Neural cell (in vitro differentiated cells): ENCODE results near the gene CASZ1. TPM values are rescaled to one million over a fixed set of nuclear protein-coding genes. Genes with fewer than 3 reads are reported as not detected.

Experiments
- H2AFZ ChIP-seq: fragments of 200-600, 300-800 bp; sonication (generic), shearing (Covaris generic); 2 replicates; pipeline ENCODE4 v1.6.0; 2014; ENCODE audit warnings: low read depth, mild to moderate bottlenecking, antibody characterized with exemption, low read length, moderate library complexity
- H3F3A ChIP-seq: fragments of 200-600 bp; shearing (Covaris generic); 2 replicates; pipeline ENCODE4 v1.6.1; 2016; ENCODE audit warnings: mild to moderate bottlenecking, moderate library complexity, mixed read lengths, antibody characterized with exemption, low read length; ENCODE audit not compliant: insufficient read depth, poor library complexity, severe bottlenecking
- H3K27ac ChIP-seq: fragments of 200-600, 300-800 bp; sonication (generic), shearing (Covaris generic); 2 replicates; pipeline ENCODE4 v1.5.1; 2014; ENCODE audit warnings: mild to moderate bottlenecking, low read length, moderate library complexity
- H3K27me3 ChIP-seq: fragments of 300-800, 200-600 bp; sonication (generic), shearing (Covaris generic); 2 replicates; pipeline ENCODE4 v1.6.0; 2014; ENCODE audit warnings: mild to moderate bottlenecking, low read depth, low read length, moderate library complexity; ENCODE audit not compliant: insufficient read depth
- H3K36me3 ChIP-seq: fragments of 300-800, 200-600 bp; sonication (generic), shearing (Covaris generic); 2 replicates; pipeline ENCODE4 v1.5.1; 2014; ENCODE audit warnings: mild to moderate bottlenecking, antibody characterized with exemption, low read length, moderate library complexity; ENCODE audit not compliant: insufficient read depth
- H3K4me2 ChIP-seq: fragments of 300-800, 200-600 bp; sonication (generic), shearing (Covaris generic); 2 replicates; pipeline ENCODE4 v1.6.0; 2014; ENCODE audit warnings: mild to moderate bottlenecking, low read length
- H3K4me3 ChIP-seq: fragments of 300-800, 200-600 bp; sonication (generic), shearing (Covaris generic); 2 replicates; pipeline ENCODE4 v1.5.1; 2014; ENCODE audit warnings: mild to moderate bottlenecking, low read length, moderate library complexity
- H3K79me2 ChIP-seq: fragments of 200-600 bp; shearing (Covaris generic); replicated peaks from 2 replicates; pipeline ENCODE4 v1.6.0; 2014; ENCODE audit warnings: mild to moderate bottlenecking, low read length, moderate library complexity; ENCODE audit not compliant: insufficient read depth
- H3K9ac ChIP-seq: fragments of 300-800, 200-600 bp; sonication (generic), shearing (Covaris generic); 2 replicates; pipeline ENCODE4 v1.6.1; 2016; ENCODE audit warnings: mild to moderate bottlenecking, low read length, mixed read lengths
- H3K9me2 ChIP-seq: fragments of 200-600 bp; shearing (Covaris generic); 2 replicates; pipeline ENCODE4 v1.6.1; 2016; ENCODE audit warnings: mild to moderate bottlenecking, low read length, mixed read lengths; ENCODE audit not compliant: insufficient read depth
- H3K9me3 ChIP-seq: fragments of 200-600, 300-800 bp; sonication (generic), shearing (Covaris generic); 2 replicates; pipeline ENCODE4 v1.6.1; 2016; ENCODE audit warnings: mild to moderate bottlenecking, mixed run types, low read length, moderate library complexity, mixed read lengths
- H4K20me1 ChIP-seq: fragments of 200-600 bp; shearing (Covaris generic); 2 replicates; pipeline ENCODE4 v1.6.1; 2016; ENCODE audit warnings: mild to moderate bottlenecking, mixed run types; ENCODE audit not compliant: insufficient read depth
- EP300 ChIP-seq: fragments of 450-650 bp; conservative IDR thresholded peaks from 2 replicates; pipeline ENCODE4 v1.6.1; 2014; ENCODE audit warnings: antibody characterized with exemption, mild to moderate bottlenecking, moderate library complexity; ENCODE audit not compliant: poor library complexity, severe bottlenecking
- EZH2 ChIP-seq: fragments of 200-600, 300-800 bp; shearing (Covaris generic), sonication (generic); IDR thresholded peaks from 2 replicates; pipeline ENCODE4 v1.6.1; 2014; ENCODE audit warnings: antibody characterized with exemption, low read length, borderline replicate concordance, mild to moderate bottlenecking; ENCODE audit not compliant: insufficient read depth, poor library complexity, severe bottlenecking
- MXI1 ChIP-seq: fragments of 450-650 bp; conservative IDR thresholded peaks from 2 replicates; pipeline ENCODE4 v1.6.1; 2014; ENCODE audit warnings: antibody characterized with exemption, mild to moderate bottlenecking; ENCODE audit not compliant: poor library complexity, severe bottlenecking
- POLR2AphosphoS5 ChIP-seq: IDR thresholded peaks from 2 replicates; pipeline ENCODE4 v1.6.1; 2012
- RAD21 ChIP-seq: fragments of 450-650 bp; conservative IDR thresholded peaks from 2 replicates; pipeline ENCODE4 v1.6.1; 2014; ENCODE audit warnings: antibody characterized with exemption, mild to moderate bottlenecking, moderate library complexity
- SMC3 ChIP-seq: fragments of 450-650 bp; conservative IDR thresholded peaks from 2 replicates; pipeline ENCODE4 v1.6.1; 2014; ENCODE audit warnings: antibody characterized with exemption, mild to moderate bottlenecking, moderate library complexity; ENCODE audit not compliant: poor library complexity
- TAF1 ChIP-seq: IDR thresholded peaks from 2 replicates; pipeline ENCODE4 v1.6.1; 2012; ENCODE audit warnings: low read depth
- polyA plus RNA-seq: library from polyadenylated mRNA; depleted of rRNA; stranded (reverse); fragments of >200 nt; gene quantifications from 2 replicates; pipeline ENCODE4 v1.2.3, GENCODE V29; 2014
- TF ChIP-seq, protein P1 (sequence below): IDR thresholded peaks from 2 replicates; pipeline ENCODE4 v1.6.1; 2012; ENCODE audit warnings: borderline replicate concordance
- TF ChIP-seq, protein P2 (sequence below): fragments of 450-650 bp; IDR thresholded peaks from 2 replicates; pipeline ENCODE4 v1.5.1; 2014; ENCODE audit warnings: antibody characterized with exemption, mild to moderate bottlenecking, moderate library complexity; ENCODE audit not compliant: poor library complexity, severe bottlenecking

The CASZ1 gene
- polyA plus RNA-seq, 1 donor from 2014 or later: 0.27 TPM

DNA sequence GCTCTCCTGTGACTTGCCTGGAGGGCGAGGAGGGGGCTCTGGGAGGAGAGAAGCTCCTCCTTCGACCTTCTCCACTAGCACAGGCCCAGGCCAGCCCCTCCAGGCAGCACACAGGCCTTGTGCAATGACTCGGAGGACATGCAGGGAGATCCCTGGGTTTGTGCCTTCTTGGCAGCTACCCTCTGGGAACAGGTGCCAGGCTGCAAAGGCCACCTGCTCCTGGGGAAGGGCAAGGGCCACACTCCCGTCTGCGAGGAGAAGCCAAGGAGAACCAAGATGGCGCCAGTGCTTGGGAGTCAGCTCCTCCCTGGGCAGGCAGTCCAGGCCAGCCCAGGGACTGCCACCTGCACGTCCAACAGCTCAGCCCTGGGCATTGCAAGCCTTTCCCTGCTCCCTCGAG lies 15.3 kb downstream of the CASZ1 start:
- H3F3A ChIP-seq: no peaks in the 10 kb centered on the region
- TF ChIP-seq SMC3 (no peak), EZH2 (no peak), TAF1 (no peak), RAD21 (no peak), POLR2AphosphoS5 (no peak), EP300 (no peak), MXI1 (no peak)
- TF ChIP-seq, protein P1, sequence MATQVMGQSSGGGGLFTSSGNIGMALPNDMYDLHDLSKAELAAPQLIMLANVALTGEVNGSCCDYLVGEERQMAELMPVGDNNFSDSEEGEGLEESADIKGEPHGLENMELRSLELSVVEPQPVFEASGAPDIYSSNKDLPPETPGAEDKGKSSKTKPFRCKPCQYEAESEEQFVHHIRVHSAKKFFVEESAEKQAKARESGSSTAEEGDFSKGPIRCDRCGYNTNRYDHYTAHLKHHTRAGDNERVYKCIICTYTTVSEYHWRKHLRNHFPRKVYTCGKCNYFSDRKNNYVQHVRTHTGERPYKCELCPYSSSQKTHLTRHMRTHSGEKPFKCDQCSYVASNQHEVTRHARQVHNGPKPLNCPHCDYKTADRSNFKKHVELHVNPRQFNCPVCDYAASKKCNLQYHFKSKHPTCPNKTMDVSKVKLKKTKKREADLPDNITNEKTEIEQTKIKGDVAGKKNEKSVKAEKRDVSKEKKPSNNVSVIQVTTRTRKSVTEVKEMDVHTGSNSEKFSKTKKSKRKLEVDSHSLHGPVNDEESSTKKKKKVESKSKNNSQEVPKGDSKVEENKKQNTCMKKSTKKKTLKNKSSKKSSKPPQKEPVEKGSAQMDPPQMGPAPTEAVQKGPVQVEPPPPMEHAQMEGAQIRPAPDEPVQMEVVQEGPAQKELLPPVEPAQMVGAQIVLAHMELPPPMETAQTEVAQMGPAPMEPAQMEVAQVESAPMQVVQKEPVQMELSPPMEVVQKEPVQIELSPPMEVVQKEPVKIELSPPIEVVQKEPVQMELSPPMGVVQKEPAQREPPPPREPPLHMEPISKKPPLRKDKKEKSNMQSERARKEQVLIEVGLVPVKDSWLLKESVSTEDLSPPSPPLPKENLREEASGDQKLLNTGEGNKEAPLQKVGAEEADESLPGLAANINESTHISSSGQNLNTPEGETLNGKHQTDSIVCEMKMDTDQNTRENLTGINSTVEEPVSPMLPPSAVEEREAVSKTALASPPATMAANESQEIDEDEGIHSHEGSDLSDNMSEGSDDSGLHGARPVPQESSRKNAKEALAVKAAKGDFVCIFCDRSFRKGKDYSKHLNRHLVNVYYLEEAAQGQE: no peak
- TF ChIP-seq, protein P2, sequence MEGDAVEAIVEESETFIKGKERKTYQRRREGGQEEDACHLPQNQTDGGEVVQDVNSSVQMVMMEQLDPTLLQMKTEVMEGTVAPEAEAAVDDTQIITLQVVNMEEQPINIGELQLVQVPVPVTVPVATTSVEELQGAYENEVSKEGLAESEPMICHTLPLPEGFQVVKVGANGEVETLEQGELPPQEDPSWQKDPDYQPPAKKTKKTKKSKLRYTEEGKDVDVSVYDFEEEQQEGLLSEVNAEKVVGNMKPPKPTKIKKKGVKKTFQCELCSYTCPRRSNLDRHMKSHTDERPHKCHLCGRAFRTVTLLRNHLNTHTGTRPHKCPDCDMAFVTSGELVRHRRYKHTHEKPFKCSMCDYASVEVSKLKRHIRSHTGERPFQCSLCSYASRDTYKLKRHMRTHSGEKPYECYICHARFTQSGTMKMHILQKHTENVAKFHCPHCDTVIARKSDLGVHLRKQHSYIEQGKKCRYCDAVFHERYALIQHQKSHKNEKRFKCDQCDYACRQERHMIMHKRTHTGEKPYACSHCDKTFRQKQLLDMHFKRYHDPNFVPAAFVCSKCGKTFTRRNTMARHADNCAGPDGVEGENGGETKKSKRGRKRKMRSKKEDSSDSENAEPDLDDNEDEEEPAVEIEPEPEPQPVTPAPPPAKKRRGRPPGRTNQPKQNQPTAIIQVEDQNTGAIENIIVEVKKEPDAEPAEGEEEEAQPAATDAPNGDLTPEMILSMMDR: no peak

DNA sequence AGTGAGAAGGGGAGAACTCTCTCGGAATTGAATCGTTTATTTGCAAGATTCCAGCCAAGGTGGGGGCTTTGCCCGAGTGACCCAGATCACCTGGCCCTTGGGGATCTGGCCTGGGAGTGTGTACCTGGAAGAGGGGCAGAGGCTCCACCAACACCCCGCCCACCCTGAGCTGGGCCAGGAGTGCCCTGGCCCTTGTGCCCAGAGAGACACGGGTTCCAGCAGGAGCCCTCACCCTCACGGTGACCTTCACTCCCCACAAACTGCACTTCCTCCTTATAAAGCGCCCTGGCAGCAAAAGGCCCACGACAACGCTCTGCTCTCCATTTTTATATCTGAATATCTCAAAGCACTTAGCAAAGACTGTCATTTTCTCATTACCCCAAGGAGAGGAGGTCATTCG lies 16.6 kb downstream of the CASZ1 start:
- H3K9me3 ChIP-seq: no peaks in the 10 kb centered on the region
- H4K20me1 ChIP-seq: no peaks in the 10 kb centered on the region
- no peak overlapping the region for H3K27ac ChIP-seq
- no peak overlapping the region for H3K4me3 ChIP-seq
- no peaks in the 10 kb centered on the region for H3K27me3 ChIP-seq
- H3K79me2 ChIP-seq: no peaks in the 10 kb centered on the region
- no peaks in the 10 kb centered on the region for H3K36me3 ChIP-seq
- no peaks in the 10 kb centered on the region for H3K9me2 ChIP-seq
- H2AFZ ChIP-seq: no peak overlapping the region
- no peak overlapping the region for H3K9ac ChIP-seq
- no peaks in the 10 kb centered on the region for H3F3A ChIP-seq
- no peak overlapping the region for H3K4me2 ChIP-seq
- TF ChIP-seq, protein P1: no peak
- TF ChIP-seq TAF1 (no peak), SMC3 (no peak), EZH2 (no peak), POLR2AphosphoS5 (no peak), EP300 (no peak), MXI1 (no peak), RAD21 (no peak)
- TF ChIP-seq, protein P2: no peak

More for the DNA sequence above, 15.3 kb downstream of the CASZ1 start:
- H3K4me3 ChIP-seq: no peak overlapping the region
- H4K20me1 ChIP-seq: no peaks in the 10 kb centered on the region
- H3K4me2 ChIP-seq: no peak overlapping the region
- no peak overlapping the region for H2AFZ ChIP-seq
- no peaks in the 10 kb centered on the region for H3K9me3 ChIP-seq
- H3K27me3 ChIP-seq: no peaks in the 10 kb centered on the region
- no peak overlapping the region for H3K9ac ChIP-seq
- H3K36me3 ChIP-seq: no peaks in the 10 kb centered on the region
- no peak overlapping the region for H3K27ac ChIP-seq
- H3K9me2 ChIP-seq: no peaks in the 10 kb centered on the region
- H3K79me2 ChIP-seq: no peaks in the 10 kb centered on the region
